Esophagus muscularis mucosa (tissue), 4 donors: ENCODE measurements around the gene TK2.

Experiments
- EP300 ChIP-seq: sonication (generic); formaldehyde crosslinking; IDR thresholded peaks from one replicate; pipeline ENCODE4 v1.6.1; 2017; ENCODE audit warnings: antibody characterized with exemption
- POLR2A ChIP-seq: fragments of 450-650 bp; IDR thresholded peaks from one replicate; pipeline ENCODE4 v1.6.1; 2017; ENCODE audit warnings: antibody characterized with exemption, moderate library complexity, mild to moderate bottlenecking, low read depth
- TF ChIP-seq, protein P1 (sequence below), 3 experiments: fragments of 200-600 bp in 2 of 3; fragments of 450-650 bp in 1 of 3; sonication (generic) in 2 of 3; IDR thresholded peaks; one replicate each; pipeline ENCODE4 v1.5.1; 2017 to 2019; ENCODE audit warnings: antibody characterized with exemption in 3 of 3, mild to moderate bottlenecking in 2 of 3, moderate library complexity in 1 of 3

DNA sequence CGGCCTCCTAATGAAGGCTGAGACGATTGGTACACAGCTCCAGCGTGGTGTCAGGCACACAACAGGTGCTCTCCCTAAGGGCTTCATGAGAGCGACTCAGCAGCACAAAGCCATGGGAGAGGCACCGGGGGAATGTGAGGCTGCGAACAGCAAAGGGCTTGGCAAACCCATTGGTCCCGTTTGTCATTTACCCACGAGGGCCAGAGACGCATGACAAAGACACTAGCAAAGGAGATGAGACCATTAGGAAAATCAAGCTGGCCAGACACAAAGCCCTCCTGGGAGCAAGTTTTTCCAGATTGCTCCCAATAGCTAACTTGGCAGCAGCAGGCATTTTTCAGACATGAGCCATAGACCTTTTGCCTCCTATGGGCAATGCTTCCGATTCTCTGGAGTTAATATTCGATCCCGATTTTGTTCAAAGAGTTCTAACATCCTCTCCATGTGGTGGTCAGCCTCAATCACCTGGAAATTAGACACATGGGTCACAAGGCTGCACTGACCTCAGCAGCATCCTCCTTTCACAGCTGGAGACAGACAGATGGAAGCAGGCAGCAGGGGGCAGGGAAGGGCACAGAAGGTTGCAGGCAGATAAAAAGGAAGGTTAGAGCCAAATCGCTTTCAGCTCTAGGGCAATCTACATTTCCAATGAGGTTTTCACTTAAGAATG, 38.2 kb downstream of the TK2 start:
- TF ChIP-seq, protein P1, sequence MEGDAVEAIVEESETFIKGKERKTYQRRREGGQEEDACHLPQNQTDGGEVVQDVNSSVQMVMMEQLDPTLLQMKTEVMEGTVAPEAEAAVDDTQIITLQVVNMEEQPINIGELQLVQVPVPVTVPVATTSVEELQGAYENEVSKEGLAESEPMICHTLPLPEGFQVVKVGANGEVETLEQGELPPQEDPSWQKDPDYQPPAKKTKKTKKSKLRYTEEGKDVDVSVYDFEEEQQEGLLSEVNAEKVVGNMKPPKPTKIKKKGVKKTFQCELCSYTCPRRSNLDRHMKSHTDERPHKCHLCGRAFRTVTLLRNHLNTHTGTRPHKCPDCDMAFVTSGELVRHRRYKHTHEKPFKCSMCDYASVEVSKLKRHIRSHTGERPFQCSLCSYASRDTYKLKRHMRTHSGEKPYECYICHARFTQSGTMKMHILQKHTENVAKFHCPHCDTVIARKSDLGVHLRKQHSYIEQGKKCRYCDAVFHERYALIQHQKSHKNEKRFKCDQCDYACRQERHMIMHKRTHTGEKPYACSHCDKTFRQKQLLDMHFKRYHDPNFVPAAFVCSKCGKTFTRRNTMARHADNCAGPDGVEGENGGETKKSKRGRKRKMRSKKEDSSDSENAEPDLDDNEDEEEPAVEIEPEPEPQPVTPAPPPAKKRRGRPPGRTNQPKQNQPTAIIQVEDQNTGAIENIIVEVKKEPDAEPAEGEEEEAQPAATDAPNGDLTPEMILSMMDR (IDR thresholded peaks at IDR 0.05), result peak in 1 of 3 experiments; percentile 11
- TF ChIP-seq EP300 (no peak), POLR2A (no peak)
